Endothelial cell (in vitro differentiated cells): ENCODE results near the gene C1orf35. TPM values are rescaled to one million over a fixed set of nuclear protein-coding genes. Genes with fewer than 3 reads are reported as not detected.

Source experiments
- DNase-seq: peaks from one replicate; pipeline ENCODE4 v3.0.0; 2021; ENCODE audit warnings: low spot score
- H3K27ac Mint-ChIP-seq: one replicate; pipeline ENCODE4 v1.8.0; 2021; ENCODE audit warnings: mixed read lengths, inconsistent platforms; ENCODE audit not compliant: unreplicated experiment
- H3K27me3 Mint-ChIP-seq: one replicate; pipeline ENCODE4 v1.8.0; 2021; ENCODE audit warnings: mild to moderate bottlenecking, moderate library complexity, mixed read lengths, inconsistent platforms; ENCODE audit not compliant: unreplicated experiment
- H3K36me3 Mint-ChIP-seq: one replicate; pipeline ENCODE4 v1.8.0; 2021; ENCODE audit warnings: mild to moderate bottlenecking, low read depth, mixed read lengths, inconsistent platforms; ENCODE audit not compliant: unreplicated experiment
- H3K4me1 Mint-ChIP-seq: one replicate; pipeline ENCODE4 v1.8.0; 2021; ENCODE audit warnings: mild to moderate bottlenecking, mixed read lengths, inconsistent platforms; ENCODE audit not compliant: unreplicated experiment
- H3K4me3 Mint-ChIP-seq: one replicate; pipeline ENCODE4 v1.8.0; 2021; ENCODE audit warnings: mild to moderate bottlenecking, mixed read lengths, inconsistent platforms; ENCODE audit not compliant: unreplicated experiment
- H3K9me3 Mint-ChIP-seq: one replicate; pipeline ENCODE4 v1.8.0; 2021; ENCODE audit warnings: mixed read lengths, inconsistent platforms; ENCODE audit not compliant: unreplicated experiment
- CTCF ChIP-seq: fragments of 200-600 bp; sonication (generic); IDR thresholded peaks from one replicate; pipeline ENCODE4 v1.5.0; 2021; ENCODE audit warnings: antibody characterized with exemption; ENCODE audit not compliant: unreplicated experiment
- total RNA-seq: library from RNA; stranded (reverse); fragmentation: NEBNext Ultra II Directional; extraction: Animal tissue kit (Norgen Biotek cat#: 25700); gene quantifications from one replicate; pipeline ENCODE4 v1.2.1, GENCODE V29; 2021; ENCODE audit not compliant: unreplicated experiment

Gene C1orf35
- total RNA-seq, 1 donor from 2014 or later, result 23.2 TPM

GRCh38 chr1:228082214-228082917 is 20.8 kb downstream of the C1orf35 start, which contains the start of gene ARF1:
ARF1 (plus strand) TSS chr1:228082708; CDS start chr1:228097115, 14,407 bp downstream.
- peak within 1 kb of the TSS; percentile 98 for H3K4me3 Mint-ChIP-seq
- peaks cover 22% of the 10 kb centered on the region for H3K27me3 Mint-ChIP-seq
- peak; percentile 97 for DNase-seq
- TF ChIP-seq CTCF, result no peak
- peaks cover 50% of the 10 kb centered on the region for H3K4me1 Mint-ChIP-seq
- H3K9me3 Mint-ChIP-seq, result no peaks in the 10 kb centered on the region
- H3K36me3 Mint-ChIP-seq, result peaks cover 9% of the 10 kb centered on the region
- H3K27ac Mint-ChIP-seq, result peak within 1 kb of the TSS; percentile 98

- Mint-ChIP-seq H3K27me3 (peaks cover 23% of the 10 kb centered on the region), H3K36me3 (peaks cover 9% of the 10 kb centered on the region), H3K27ac (peak overlapping the region; percentile 42), H3K9me3 (no peaks in the 10 kb centered on the region), H3K4me1 (peaks cover 45% of the 10 kb centered on the region), H3K4me3 (peak overlapping the region; percentile 88)
- TF ChIP-seq CTCF, result no peak
- no peak for DNase-seq
Measured at GRCh38 chr1:228081578-228082213, 21.4 kb downstream of the C1orf35 start.

GRCh38 chr1:228081144-228081543 is 22.0 kb downstream of the C1orf35 start:
- TF ChIP-seq CTCF, result no peak
- peak overlapping the region; percentile 88 for H3K4me3 Mint-ChIP-seq
- H3K27ac Mint-ChIP-seq, result peak overlapping the region; percentile 42
- no peaks in the 10 kb centered on the region for H3K9me3 Mint-ChIP-seq
- peaks cover 41% of the 10 kb centered on the region for H3K4me1 Mint-ChIP-seq
- peaks cover 23% of the 10 kb centered on the region for H3K27me3 Mint-ChIP-seq
- DNase-seq, result no peak
- H3K36me3 Mint-ChIP-seq, result peaks cover 9% of the 10 kb centered on the region

- Mint-ChIP-seq H3K4me3 (no peak overlapping the region), H3K4me1 (peaks cover 27% of the 10 kb centered on the region), H3K36me3 (peaks cover 9% of the 10 kb centered on the region), H3K9me3 (no peaks in the 10 kb centered on the region), H3K27ac (no peak overlapping the region), H3K27me3 (peaks cover 25% of the 10 kb centered on the region)
- DNase-seq, result no peak
- no peak for TF ChIP-seq CTCF
Measured at GRCh38 chr1:228079601-228080263, 23.4 kb downstream of the C1orf35 start.
